A673 (cell line): ENCODE results near the gene USP34. TPM values are rescaled to one million over a fixed set of nuclear protein-coding genes. Genes with fewer than 3 reads are reported as not detected.

Source experiments
- BruUV-seq: library from RNA; stranded (reverse); fragments of 400-500 nt; replicated peaks from 2 replicates; lab custom pipeline; 2021; lab: Mats Ljungman, UMichigan
- CTCF ChIA-PET: fragments of 300-600 bp; sonication (Branson Sonifier 250); formaldehyde crosslinking; loops from one replicate; lab custom pipeline; 2022; ENCODE audit warnings: antibody characterized with exemption; lab: Charles Lee
- POLR2A ChIA-PET: fragments of 300-600 bp; sonication (Branson Sonifier 250); formaldehyde crosslinking; loops from one replicate; lab custom pipeline; 2022; ENCODE audit warnings: antibody characterized with exemption; ENCODE audit not compliant: low non-redundant PET; lab: Charles Lee
- DNase-seq: peaks from one replicate; pipeline ENCODE4 v3.0.0-alpha.2; 2015; ENCODE audit warnings: low spot score
- H3K27ac ChIP-seq: fragments of 200-600 bp; sonication (generic); 2 replicates; pipeline ENCODE4 v1.5.1; 2016; ENCODE audit warnings: mixed run types, low read depth, mild to moderate bottlenecking, mixed read lengths, antibody characterized with exemption, low read length; ENCODE audit not compliant: poor library complexity, severe bottlenecking
- H3K27me3 ChIP-seq: fragments of 200-600 bp; sonication (generic); replicated peaks from 2 replicates; pipeline ENCODE4 v1.6.1; 2017; ENCODE audit warnings: mixed run types, low read depth, mild to moderate bottlenecking, mixed read lengths, antibody characterized with exemption, low read length; ENCODE audit not compliant: insufficient read depth, poor library complexity
- H3K36me3 ChIP-seq: fragments of 200-600 bp; sonication (generic); 2 replicates; pipeline ENCODE4 v1.6.1; 2016; ENCODE audit warnings: mixed run types, mild to moderate bottlenecking, mixed read lengths, antibody characterized with exemption, low read length; ENCODE audit not compliant: insufficient read depth, poor library complexity, severe bottlenecking
- H3K4me1 ChIP-seq: fragments of 200-600 bp; sonication (generic); 2 replicates; pipeline ENCODE4 v1.6.1; 2017; ENCODE audit warnings: mixed run types, mild to moderate bottlenecking, mixed read lengths, antibody characterized with exemption, low read length; ENCODE audit not compliant: insufficient read depth, poor library complexity, severe bottlenecking
- H3K4me3 ChIP-seq: fragments of 200-600 bp; sonication (generic); 2 replicates; pipeline ENCODE4 v1.5.1; 2016; ENCODE audit warnings: low read depth, mixed run types, mild to moderate bottlenecking, mixed read lengths, low read length; ENCODE audit not compliant: poor library complexity, severe bottlenecking
- H3K9me3 ChIP-seq: fragments of 200-600 bp; sonication (generic); 2 replicates; pipeline ENCODE4 v1.6.1; 2016; ENCODE audit warnings: mixed run types, low read depth, mild to moderate bottlenecking, mixed read lengths, antibody characterized with exemption, low read length; ENCODE audit not compliant: poor library complexity, severe bottlenecking
- CTCF ChIP-seq: fragments of 300-800, 200-600 bp; sonication (generic); conservative IDR thresholded peaks from 2 replicates; pipeline ENCODE4 v1.5.1; 2017; ENCODE audit warnings: low read depth, mild to moderate bottlenecking, antibody characterized with exemption, low read length, moderate library complexity, mixed read lengths
- EZH2 ChIP-seq: fragments of 200-600 bp; sonication (generic); IDR thresholded peaks from 2 replicates; pipeline ENCODE4 v1.6.1; 2017; ENCODE audit warnings: borderline replicate concordance, low read depth, mild to moderate bottlenecking, mixed read lengths, antibody characterized with exemption, low read length; ENCODE audit not compliant: poor library complexity, severe bottlenecking
- intact Hi-C: fragments of 100-400 bp; cut with micrococcal nuclease; formaldehyde crosslinking; loops from one replicate; pipeline ENCODE4 v1.10.0; 2022; ENCODE audit not compliant: unreplicated experiment
- total RNA-seq: library from RNA; stranded (reverse); gene quantifications from 2 replicates; pipeline ENCODE4 v1.2.3, GENCODE V29; 2021

USP34 gene
- total RNA-seq, 1 experiment from 2014 or later: 98.5 TPM

DNA sequence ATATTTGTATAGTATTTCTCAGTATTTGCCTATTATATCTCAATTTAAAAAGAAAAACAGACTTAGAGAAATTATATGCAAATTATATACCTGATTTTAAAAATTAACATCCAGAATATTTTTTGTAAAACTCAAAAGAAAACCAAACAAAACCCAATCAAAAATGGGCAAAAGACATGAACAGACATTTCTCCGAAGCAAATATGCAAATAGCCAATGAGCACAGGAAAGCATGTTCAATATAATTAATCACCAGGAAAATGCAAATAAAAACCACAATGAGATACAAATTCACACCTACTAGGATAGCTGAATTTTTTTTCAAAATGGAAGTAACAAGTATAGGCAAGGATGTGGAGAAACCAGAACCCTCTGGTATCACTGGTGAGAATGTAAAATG, 108.0 kb downstream of the USP34 start:
- POLR2A ChIA-PET: no interaction called here
- Histone ChIP-seq H3K27me3 (no peaks in the 10 kb centered on the region), H3K36me3 (peaks cover 11% of the 10 kb centered on the region), H3K27ac (no peak overlapping the region), H3K9me3 (no peaks in the 10 kb centered on the region), H3K4me1 (no peaks in the 10 kb centered on the region), H3K4me3 (no peak overlapping the region)
- TF ChIP-seq EZH2 (no peak), CTCF (no peak)
- intact Hi-C loops: no loop called here
- no TSS peak for BruUV-seq
- CTCF ChIA-PET: no interaction called here
- DNase-seq: no peak

GRCh38 chr2:61361068-61361467, 109.8 kb downstream of the USP34 start:
- no peak for TF ChIP-seq CTCF
- TF ChIP-seq EZH2: no peak
- no peak overlapping the region for H3K4me3 ChIP-seq
- BruUV-seq: no TSS peak
- H3K27me3 ChIP-seq: no peaks in the 10 kb centered on the region
- POLR2A ChIA-PET: no interaction called here
- intact Hi-C loops: no loop called here
- peaks cover 11% of the 10 kb centered on the region for H3K36me3 ChIP-seq
- peaks cover 4% of the 10 kb centered on the region for H3K4me1 ChIP-seq
- H3K27ac ChIP-seq: no peak overlapping the region
- CTCF ChIA-PET: no interaction called here
- DNase-seq: no peak
- H3K9me3 ChIP-seq: no peaks in the 10 kb centered on the region

DNA sequence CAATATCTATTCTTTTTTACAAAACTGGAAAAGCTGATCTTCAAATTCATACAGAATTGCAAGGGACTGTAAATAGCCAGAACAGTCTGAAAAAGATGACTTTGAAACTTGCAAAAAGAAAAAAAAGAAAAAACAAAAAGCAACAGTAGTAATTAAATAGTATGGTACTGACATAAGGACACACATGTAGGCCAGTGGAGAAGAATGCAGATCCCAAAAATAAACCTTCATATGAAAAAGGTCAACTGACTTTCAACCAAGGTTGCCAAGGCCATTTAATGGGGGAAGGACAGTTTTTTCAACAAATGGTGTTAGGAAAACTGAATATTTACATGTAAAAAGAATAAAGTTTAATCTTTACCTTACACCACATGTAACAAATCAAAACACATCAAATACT, 111.8 kb downstream of the USP34 start:
- POLR2A ChIA-PET: no interaction called here
- no TSS peak for BruUV-seq

More for the DNA sequence above, 111.8 kb downstream of the USP34 start:
- TF ChIP-seq CTCF (no peak), EZH2 (no peak)
- CTCF ChIA-PET: no interaction called here
- Histone ChIP-seq H3K36me3 (peaks cover 23% of the 10 kb centered on the region), H3K27me3 (no peaks in the 10 kb centered on the region), H3K4me3 (no peak overlapping the region), H3K4me1 (peaks cover 4% of the 10 kb centered on the region), H3K27ac (no peak overlapping the region), H3K9me3 (peaks cover 12% of the 10 kb centered on the region)
- no peak for DNase-seq
- intact Hi-C loops: no loop called here
